CD4-positive, alpha-beta T cell treated with Interferon alpha-2 for 1 hour (primary cell): ENCODE measurements around the gene TRANK1.
"Not testable (repeated sequence)": the region's sequence is repeated elsewhere in the genome, so short reads cannot be mapped to it uniquely, and the experiment has no call there.

Experiments used
- DNase-seq, 2 donors: peaks; one replicate each; pipeline ENCODE4 v3.0.0-alpha.2; 2020 to 2022

The TRANK1 gene

DNA sequence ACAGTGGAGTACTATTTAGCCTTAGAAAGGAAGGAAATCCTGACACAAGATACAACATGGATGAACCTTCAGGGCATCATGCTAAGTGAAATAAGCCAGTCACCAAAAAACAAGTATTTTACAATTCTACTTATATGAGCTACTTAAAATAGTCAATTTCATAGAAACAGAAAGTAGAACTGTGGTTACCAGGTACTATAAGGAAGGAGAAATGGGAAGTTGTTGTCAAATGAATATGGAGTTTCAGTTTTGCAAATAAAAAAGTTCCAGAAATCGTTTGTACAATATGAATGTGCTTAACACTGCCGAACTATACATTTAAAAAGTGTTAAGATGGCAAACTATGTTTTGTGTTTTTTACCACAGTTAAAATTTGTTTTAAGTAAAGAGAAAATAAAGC lies 26.8 kb downstream of the TRANK1 start:
- no peak for DNase-seq

DNA sequence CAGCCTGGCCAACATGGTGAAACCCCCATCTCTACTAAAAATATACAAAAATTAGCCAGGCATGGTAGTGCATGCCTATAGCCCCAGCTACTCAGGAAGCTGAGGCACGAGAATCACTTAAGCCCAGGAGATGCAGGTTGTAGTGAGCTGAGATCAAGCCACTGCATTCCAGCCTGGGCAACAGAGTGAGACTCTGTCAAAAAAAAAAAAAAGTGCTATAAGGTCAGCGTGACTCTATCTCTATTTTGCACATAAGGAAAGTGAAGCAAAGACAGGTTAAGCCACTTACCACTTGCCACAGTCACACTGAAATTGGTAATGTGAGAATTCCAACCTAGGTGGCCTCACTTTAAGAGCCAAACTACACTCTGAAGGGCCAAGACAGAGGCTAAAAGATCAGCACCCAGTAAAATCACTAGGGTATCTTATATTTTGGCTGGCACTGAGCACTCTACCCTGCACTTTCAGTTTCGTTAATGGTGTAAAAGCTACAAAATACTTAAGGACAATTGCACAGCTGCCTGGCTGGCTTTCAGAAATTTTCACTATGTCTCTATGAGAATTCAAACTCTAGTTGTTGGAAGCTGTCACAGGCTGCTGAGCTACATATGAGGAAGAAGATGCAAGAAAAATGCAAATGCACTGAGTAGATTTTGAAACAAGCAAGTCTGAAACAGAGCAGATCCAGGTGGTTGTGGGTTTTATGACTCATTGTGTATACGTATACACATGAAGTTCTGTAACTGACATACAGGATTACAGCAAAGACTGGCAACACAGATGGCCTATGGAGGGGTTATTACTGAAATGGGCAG lies 32.7 kb downstream of the TRANK1 start:
- peak; percentile 55 to 74 for DNase-seq

- no peak for DNase-seq
Observed at GRCh38 chr3:36909666-36910065, 35.2 kb downstream of the TRANK1 start.

DNA sequence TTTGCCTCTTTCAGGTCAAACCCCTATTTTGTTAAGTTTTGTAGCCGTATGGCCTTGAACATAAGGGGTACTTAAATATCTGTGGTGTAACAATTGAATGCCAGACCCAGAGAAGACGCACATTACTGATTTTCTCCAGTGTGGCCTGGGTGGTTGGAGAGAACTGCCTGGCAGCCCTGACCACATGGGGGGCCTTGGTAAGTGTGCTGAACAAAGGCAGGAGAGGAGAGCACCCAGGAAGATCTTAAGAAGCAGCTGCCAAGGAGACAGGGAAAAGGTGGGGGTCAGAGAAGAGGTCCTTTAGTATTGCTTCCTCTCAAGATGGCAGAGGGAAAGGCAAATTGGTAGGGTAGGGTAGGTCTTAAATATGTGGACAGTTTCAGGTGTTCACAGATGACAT lies 35.7 kb downstream of the TRANK1 start:
- DNase-seq, result no peak

DNA sequence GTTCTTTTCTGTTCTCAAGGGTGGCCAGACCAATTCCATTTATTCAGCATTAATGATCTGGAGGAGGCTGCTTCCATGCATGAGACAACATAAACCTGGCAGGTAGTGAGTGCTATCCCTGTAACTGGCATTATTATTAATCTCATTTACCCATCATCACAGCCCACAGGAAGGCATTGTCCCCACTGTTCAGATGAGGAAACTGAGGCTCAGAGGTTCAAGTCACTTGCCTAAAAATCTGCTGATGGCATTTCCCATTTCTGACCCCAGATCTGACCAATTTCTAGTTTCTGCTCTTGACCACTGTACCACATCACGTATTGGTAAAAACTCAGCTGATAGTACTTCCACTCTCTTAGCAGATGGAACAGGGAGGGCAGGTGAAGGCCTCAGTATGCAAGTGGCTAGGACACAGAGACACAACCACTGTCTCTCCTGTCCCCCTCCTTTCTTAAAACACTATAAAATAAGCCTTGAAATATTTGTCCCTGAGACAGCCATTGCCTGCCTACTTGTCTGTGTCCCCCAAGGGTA lies 36.1 kb downstream of the TRANK1 start:
- no peak for DNase-seq

GRCh38 chr3:36907911-36908646 lies 36.8 kb downstream of the TRANK1 start:
- peak; percentile 86 to 89 for DNase-seq

GRCh38 chr3:36906504-36907149 lies 38.2 kb downstream of the TRANK1 start:
- DNase-seq, result peak in 1 of 2 donors; percentile 65

- DNase-seq, result no peak
Observed at GRCh38 chr3:36905545-36905944, 39.3 kb downstream of the TRANK1 start.

GRCh38 chr3:36904641-36905040 lies 40.2 kb downstream of the TRANK1 start:
- DNase-seq, result no peak

DNA sequence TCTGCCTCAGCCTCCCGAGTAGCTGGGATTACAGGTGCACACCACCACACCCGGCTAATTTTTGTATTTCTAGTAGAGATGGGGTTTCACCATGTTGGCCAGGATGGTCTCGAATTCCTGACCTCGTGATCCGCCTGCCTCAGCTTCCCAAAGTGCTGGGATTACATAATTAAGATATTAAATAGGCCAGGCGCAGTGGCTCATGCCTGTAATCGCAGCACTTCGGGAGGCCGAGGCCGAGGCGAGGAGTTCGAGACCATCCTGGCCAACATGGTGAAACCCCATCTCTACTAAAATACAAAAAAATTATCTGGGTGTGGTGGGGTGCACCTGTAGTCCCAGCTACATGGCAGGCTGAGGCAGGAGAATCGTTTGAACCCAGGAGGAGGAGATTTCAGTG lies 40.8 kb downstream of the TRANK1 start:
- DNase-seq, result not testable (repeated sequence)

GRCh38 chr3:36903119-36903882 lies 41.6 kb downstream of the TRANK1 start:
- no peak for DNase-seq

GRCh38 chr3:36901588-36901987 lies 43.3 kb downstream of the TRANK1 start:
- no peak for DNase-seq

- DNase-seq, result peak in 1 of 2 donors; percentile 57
Observed at GRCh38 chr3:36900474-36901443, 44.1 kb downstream of the TRANK1 start.

- peak in 1 of 2 donors; percentile 31 for DNase-seq
Observed at GRCh38 chr3:36895496-36896409, 49.1 kb downstream of the TRANK1 start.

GRCh38 chr3:36894914-36895313 lies 49.9 kb downstream of the TRANK1 start:
- no peak for DNase-seq

DNA sequence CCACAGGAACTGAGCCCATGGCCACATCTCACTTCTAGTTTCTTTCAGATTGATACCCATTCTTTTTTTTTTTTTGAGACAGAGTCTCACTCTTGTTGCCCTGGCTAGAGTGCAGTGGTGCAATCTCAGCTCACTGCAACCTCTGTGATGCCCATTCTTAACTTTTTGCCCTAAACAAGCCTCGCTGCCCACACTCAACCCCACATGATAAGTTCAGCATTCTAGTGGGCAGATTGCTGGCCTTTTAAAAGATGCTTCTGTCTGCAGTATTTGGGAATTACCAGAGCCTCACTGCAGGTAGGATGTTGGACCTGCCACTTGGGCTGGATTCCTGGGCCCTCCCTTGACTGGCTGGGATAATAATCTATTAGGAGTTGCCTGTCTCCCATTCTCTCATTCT lies 51.0 kb downstream of the TRANK1 start:
- DNase-seq, result no peak

DNA sequence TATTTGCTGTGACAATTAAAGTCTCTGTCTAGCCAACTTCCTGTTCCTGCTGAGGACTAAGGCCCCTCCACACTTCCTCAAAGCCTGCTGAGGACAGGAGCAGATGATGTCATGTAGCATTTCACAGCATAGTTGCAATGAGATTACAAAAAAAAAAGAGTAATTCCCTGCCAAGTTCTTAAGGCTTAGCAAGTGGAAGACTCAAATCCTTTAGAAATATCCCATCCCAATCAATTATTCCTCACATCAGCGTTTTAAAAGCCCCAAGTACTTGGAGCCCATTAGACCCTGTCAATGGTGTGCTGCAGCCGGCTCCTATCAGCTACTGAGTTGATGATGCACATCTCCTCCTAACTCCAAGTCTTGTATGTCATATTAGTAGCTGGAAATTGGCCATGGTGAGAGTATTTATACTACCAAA lies 51.7 kb downstream of the TRANK1 start:
- DNase-seq, result peak; percentile 74

DNA sequence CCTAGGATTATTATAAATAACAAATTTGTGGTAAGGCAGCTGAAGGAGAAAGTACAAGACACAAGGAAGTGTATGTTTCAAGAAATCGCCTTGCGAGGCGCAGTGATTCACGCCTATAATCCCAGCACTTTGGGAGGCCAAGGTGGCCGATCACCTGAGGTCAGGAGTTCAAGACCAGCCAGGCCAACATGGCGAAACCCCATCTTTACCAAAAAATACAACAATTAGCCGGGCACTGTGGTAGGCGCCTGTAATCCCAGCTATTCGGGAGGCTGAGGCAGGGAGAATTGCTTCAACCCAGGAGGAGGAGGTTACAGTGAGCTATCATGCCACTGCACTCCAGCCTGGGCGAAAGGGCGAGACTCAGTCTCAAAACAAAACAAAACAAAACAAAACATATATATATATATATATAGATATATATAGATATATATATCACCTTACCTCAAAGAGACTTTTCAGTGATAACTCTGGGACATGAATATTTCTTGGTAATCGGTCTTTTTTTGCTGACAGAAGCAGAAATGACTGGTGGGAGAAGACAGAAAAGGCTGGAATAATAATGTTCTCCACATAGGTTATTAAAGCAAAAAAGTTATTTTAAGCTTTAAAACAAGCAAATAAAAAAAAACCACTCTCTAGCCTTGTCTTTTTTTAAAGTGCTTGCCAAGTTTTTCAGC lies 52.3 kb downstream of the TRANK1 start:
- DNase-seq, result no peak

- DNase-seq, result no peak
Observed at GRCh38 chr3:36891701-36892160, 53.1 kb downstream of the TRANK1 start.
